ENCODE data around the gene MVK. TPM values are rescaled to one million over a fixed set of nuclear protein-coding genes. Genes with fewer than 3 reads are reported as not detected.

The MVK gene
- total and polyA plus RNA-seq, 2 experiments from 2014 or later: 16.7 to 40.1 TPM

DNA sequence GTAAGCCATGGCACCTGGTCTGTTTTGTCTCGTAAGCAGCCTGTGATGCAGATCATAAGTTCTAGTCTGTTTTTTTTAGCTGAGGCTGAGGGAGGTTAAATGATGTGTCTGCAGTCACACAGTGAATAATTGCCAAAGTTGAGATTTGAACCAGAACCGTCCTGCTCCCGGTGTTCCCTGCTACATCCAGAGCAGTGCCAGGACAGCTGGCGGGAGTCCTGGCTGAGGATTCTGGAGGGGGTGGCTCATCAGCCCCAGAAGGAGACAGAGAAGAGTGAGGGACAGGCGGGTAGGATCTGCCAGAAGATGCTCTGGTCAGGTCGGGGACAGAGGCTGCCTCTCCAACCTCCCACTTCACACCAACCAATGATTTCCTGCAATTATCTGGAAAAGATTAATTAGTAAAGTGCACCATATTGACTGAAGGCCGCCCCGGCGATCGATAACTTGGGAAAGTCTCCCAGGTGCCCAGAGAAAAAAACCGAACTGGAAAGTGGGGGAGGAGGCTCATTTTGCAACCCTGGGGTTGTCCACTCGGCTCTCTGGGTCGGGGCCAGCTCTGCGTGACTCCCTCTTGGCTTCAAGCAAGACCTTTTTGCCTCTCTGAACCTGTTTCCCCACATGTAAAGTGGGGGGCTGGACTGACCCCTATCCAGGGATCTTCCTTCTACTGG is 42.1 kb downstream of the MVK start:
- Histone ChIP-seq H3K4me2 (no peak overlapping the region), H3K4me1 (ENCODE audit: insufficient read depth) (no peaks in the 10 kb centered on the region; the same call in 1 of the 2 replicates), H3K36me3 (ENCODE audit: insufficient read depth) (no peaks in the 10 kb centered on the region), H3K4me3 (no peak overlapping the region), H3K27me3 (ENCODE audit: insufficient read depth) (no peaks in the 10 kb centered on the region), H2AFZ (no peak overlapping the region), H3K27ac (ENCODE audit: low read depth) (no peak overlapping the region), H3K79me2 (replicated peaks; ENCODE audit: insufficient read depth) (no peaks in the 10 kb centered on the region), H3F3A (replicated peaks; ENCODE audit: low read depth) (no peaks in the 10 kb centered on the region), H3K9me2 (ENCODE audit: insufficient read depth) (no peaks in the 10 kb centered on the region), H4K20me1 (replicated peaks; ENCODE audit: insufficient read depth) (no peaks in the 10 kb centered on the region)
- TF ChIP-seq STAT1 (IDR thresholded peaks at IDR 0.05; ENCODE audit: unreplicated experiment): no peak
- TF ChIP-seq, protein P1, sequence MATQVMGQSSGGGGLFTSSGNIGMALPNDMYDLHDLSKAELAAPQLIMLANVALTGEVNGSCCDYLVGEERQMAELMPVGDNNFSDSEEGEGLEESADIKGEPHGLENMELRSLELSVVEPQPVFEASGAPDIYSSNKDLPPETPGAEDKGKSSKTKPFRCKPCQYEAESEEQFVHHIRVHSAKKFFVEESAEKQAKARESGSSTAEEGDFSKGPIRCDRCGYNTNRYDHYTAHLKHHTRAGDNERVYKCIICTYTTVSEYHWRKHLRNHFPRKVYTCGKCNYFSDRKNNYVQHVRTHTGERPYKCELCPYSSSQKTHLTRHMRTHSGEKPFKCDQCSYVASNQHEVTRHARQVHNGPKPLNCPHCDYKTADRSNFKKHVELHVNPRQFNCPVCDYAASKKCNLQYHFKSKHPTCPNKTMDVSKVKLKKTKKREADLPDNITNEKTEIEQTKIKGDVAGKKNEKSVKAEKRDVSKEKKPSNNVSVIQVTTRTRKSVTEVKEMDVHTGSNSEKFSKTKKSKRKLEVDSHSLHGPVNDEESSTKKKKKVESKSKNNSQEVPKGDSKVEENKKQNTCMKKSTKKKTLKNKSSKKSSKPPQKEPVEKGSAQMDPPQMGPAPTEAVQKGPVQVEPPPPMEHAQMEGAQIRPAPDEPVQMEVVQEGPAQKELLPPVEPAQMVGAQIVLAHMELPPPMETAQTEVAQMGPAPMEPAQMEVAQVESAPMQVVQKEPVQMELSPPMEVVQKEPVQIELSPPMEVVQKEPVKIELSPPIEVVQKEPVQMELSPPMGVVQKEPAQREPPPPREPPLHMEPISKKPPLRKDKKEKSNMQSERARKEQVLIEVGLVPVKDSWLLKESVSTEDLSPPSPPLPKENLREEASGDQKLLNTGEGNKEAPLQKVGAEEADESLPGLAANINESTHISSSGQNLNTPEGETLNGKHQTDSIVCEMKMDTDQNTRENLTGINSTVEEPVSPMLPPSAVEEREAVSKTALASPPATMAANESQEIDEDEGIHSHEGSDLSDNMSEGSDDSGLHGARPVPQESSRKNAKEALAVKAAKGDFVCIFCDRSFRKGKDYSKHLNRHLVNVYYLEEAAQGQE (IDR thresholded peaks at IDR 0.05; ENCODE audit: unreplicated experiment): no peak
- TF ChIP-seq ZNF114 (CRISPR knock-in tag; IDR thresholded peaks at IDR 0.05): no peak
- no peak for TF ChIP-seq EZH2phosphoT487 (IDR thresholded peaks at IDR 0.05; ENCODE audit: unreplicated experiment)
- TF ChIP-seq, protein P2, sequence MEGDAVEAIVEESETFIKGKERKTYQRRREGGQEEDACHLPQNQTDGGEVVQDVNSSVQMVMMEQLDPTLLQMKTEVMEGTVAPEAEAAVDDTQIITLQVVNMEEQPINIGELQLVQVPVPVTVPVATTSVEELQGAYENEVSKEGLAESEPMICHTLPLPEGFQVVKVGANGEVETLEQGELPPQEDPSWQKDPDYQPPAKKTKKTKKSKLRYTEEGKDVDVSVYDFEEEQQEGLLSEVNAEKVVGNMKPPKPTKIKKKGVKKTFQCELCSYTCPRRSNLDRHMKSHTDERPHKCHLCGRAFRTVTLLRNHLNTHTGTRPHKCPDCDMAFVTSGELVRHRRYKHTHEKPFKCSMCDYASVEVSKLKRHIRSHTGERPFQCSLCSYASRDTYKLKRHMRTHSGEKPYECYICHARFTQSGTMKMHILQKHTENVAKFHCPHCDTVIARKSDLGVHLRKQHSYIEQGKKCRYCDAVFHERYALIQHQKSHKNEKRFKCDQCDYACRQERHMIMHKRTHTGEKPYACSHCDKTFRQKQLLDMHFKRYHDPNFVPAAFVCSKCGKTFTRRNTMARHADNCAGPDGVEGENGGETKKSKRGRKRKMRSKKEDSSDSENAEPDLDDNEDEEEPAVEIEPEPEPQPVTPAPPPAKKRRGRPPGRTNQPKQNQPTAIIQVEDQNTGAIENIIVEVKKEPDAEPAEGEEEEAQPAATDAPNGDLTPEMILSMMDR (conservative IDR thresholded peaks at IDR 0.05; ENCODE audit: low read depth in 2 of 2): no peak
- no peak for TF ChIP-seq POLR2AphosphoS5 (IDR thresholded peaks at IDR 0.05; ENCODE audit: low read depth)
- H3K4me1 Mint-ChIP-seq: peaks cover 15% of the 10 kb centered on the region
- H3K27ac Mint-ChIP-seq: no peak overlapping the region
- H3K9me3 Mint-ChIP-seq: no peaks in the 10 kb centered on the region
- H3K36me3 Mint-ChIP-seq (ENCODE audit: low read depth): no peaks in the 10 kb centered on the region
- H3K27me3 Mint-ChIP-seq (ENCODE audit: insufficient read depth, low read depth, poor library complexity): peaks cover 7% of the 10 kb centered on the region
- no peak overlapping the region for H3K4me3 Mint-ChIP-seq
- DNase-seq (ENCODE audit: low spot score) (no peak), ATAC-seq (no peak)

DNA sequence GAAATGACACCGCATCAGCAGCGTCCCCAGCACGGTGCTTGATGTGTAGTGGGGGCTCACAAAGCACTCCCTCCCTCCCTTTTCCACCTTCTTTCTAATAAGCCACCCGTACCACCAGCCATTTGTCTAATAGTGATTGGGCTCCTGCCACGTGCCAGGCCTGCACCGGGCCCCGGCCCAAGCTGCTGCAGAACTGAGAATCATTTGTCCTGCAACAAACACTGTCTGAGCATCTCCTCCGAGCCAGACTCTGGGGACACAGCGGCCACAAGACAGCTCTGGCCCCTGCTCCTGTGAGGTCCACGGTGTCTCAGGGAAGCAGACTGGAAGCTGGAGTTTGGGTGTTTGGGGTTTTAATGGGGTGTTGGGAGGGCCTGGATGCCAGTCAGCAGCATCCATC is 43.9 kb downstream of the MVK start:
- Histone ChIP-seq H3K36me3 (ENCODE audit: insufficient read depth) (no peaks in the 10 kb centered on the region), H3K27me3 (ENCODE audit: insufficient read depth) (no peaks in the 10 kb centered on the region), H3F3A (replicated peaks; ENCODE audit: low read depth) (no peaks in the 10 kb centered on the region), H3K27ac (ENCODE audit: low read depth) (no peak overlapping the region), H3K9me2 (ENCODE audit: insufficient read depth) (no peaks in the 10 kb centered on the region), H4K20me1 (replicated peaks; ENCODE audit: insufficient read depth) (no peaks in the 10 kb centered on the region), H3K4me1 (ENCODE audit: insufficient read depth) (peaks cover 8% of the 10 kb centered on the region), H3K4me2 (no peak overlapping the region), H2AFZ (no peak overlapping the region), H3K79me2 (replicated peaks; ENCODE audit: insufficient read depth) (no peaks in the 10 kb centered on the region), H3K4me3 (no peak overlapping the region)
- Mint-ChIP-seq H3K27me3 (ENCODE audit: insufficient read depth, low read depth, poor library complexity) (peaks cover 7% of the 10 kb centered on the region), H3K9me3 (no peaks in the 10 kb centered on the region), H3K4me1 (peaks cover 22% of the 10 kb centered on the region), H3K36me3 (ENCODE audit: low read depth) (no peaks in the 10 kb centered on the region), H3K4me3 (no peak overlapping the region), H3K27ac (no peak overlapping the region)
- ATAC-seq: no peak
- DNase-seq (ENCODE audit: low spot score): no peak
- TF ChIP-seq EZH2 (IDR thresholded peaks at IDR 0.05; ENCODE audit: low read depth, unreplicated experiment): no peak
- TF ChIP-seq, protein P3, sequence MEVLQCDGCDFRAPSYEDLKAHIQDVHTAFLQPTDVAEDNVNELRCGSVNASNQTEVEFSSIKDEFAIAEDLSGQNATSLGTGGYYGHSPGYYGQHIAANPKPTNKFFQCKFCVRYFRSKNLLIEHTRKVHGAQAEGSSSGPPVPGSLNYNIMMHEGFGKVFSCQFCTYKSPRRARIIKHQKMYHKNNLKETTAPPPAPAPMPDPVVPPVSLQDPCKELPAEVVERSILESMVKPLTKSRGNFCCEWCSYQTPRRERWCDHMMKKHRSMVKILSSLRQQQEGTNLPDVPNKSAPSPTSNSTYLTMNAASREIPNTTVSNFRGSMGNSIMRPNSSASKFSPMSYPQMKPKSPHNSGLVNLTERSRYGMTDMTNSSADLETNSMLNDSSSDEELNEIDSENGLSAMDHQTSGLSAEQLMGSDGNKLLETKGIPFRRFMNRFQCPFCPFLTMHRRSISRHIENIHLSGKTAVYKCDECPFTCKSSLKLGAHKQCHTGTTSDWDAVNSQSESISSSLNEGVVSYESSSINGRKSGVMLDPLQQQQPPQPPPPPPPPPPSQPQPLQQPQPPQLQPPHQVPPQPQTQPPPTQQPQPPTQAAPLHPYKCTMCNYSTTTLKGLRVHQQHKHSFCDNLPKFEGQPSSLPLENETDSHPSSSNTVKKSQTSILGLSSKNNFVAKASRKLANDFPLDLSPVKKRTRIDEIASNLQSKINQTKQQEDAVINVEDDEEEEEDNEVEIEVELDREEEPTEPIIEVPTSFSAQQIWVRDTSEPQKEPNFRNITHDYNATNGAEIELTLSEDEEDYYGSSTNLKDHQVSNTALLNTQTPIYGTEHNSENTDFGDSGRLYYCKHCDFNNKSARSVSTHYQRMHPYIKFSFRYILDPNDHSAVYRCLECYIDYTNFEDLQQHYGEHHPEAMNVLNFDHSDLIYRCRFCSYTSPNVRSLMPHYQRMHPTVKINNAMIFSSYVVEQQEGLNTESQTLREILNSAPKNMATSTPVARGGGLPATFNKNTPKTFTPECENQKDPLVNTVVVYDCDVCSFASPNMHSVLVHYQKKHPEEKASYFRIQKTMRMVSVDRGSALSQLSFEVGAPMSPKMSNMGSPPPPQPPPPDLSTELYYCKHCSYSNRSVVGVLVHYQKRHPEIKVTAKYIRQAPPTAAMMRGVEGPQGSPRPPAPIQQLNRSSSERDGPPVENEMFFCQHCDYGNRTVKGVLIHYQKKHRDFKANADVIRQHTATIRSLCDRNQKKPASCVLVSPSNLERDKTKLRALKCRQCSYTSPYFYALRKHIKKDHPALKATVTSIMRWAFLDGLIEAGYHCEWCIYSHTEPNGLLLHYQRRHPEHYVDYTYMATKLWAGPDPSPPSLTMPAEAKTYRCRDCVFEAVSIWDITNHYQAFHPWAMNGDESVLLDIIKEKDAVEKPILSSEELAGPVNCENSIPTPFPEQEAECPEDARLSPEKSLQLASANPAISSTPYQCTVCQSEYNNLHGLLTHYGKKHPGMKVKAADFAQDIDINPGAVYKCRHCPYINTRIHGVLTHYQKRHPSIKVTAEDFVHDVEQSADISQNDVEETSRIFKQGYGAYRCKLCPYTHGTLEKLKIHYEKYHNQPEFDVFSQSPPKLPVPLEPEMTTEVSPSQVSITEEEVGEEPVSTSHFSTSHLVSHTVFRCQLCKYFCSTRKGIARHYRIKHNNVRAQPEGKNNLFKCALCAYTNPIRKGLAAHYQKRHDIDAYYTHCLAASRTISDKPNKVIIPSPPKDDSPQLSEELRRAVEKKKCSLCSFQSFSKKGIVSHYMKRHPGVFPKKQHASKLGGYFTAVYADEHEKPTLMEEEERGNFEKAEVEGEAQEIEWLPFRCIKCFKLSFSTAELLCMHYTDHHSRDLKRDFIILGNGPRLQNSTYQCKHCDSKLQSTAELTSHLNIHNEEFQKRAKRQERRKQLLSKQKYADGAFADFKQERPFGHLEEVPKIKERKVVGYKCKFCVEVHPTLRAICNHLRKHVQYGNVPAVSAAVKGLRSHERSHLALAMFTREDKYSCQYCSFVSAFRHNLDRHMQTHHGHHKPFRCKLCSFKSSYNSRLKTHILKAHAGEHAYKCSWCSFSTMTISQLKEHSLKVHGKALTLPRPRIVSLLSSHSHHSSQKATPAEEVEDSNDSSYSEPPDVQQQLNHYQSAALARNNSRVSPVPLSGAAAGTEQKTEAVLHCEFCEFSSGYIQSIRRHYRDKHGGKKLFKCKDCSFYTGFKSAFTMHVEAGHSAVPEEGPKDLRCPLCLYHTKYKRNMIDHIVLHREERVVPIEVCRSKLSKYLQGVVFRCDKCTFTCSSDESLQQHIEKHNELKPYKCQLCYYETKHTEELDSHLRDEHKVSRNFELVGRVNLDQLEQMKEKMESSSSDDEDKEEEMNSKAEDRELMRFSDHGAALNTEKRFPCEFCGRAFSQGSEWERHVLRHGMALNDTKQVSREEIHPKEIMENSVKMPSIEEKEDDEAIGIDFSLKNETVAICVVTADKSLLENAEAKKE (CRISPR knock-in tag; IDR thresholded peaks at IDR 0.05): no peak
- no peak for TF ChIP-seq STAT1 (IDR thresholded peaks at IDR 0.05; ENCODE audit: unreplicated experiment)
- TF ChIP-seq ZNF114 (CRISPR knock-in tag; IDR thresholded peaks at IDR 0.05): no peak
